ENCODE data around the gene MKRN2OS.

MKRN2OS gene

DNA sequence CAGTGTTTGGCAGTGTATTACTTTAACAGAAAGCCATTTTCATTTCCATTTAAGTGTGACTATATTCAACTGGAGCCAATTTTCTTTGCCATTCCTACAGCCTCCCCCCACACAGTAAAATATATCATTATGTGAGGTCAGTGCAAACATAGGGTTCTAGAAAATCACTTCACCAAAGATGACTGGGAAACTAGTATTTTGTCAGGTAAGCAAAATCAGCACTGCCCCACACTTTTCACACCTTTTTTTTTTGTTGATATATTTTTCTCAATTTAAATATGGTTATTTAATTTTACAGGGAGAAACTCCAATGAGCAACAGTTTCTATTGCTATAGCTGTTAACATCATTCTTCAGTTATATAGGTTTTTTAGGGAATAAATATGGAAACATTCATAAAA lies 29.7 kb downstream of the MKRN2OS start:
- DNase-seq (ENCODE audit: low read depth in 4 of 4, low spot score in 1 of 4): no peak

DNA sequence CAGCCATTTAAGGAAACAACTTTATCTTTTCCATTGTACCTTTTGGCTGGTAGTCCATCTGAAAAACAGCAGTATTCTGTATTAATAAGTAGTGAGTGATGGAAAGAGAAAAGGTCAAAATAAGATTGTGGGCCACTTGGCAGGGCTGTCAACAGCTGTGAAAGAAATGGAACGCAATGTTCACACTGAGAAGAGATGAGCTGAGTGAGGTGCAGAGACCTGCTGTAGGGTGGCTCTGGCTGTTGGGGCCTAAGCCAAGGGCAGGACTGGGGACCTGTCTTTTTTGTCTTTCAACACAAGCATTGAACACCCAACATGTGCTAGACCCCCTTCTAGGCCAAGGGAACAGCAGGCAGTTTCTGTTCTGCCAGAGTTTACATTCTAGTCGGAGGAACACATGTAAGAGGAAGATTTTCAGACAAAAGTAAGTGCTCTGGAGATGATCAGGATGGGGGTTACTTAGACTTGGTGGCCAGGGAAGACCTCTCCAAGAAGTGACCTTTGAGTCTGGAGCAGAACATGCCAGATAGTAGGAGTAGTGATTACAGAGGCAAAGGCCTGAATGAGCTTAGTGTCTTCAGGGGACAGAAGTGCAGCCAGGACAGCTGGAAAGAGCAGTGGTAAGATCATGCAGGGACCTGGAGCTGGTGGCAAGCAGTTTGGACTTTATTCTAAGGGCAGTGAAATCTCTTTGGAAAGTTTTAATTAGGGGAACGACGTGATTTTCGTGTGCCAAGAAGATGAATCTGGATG lies 31.4 kb downstream of the MKRN2OS start:
- no peak for DNase-seq (ENCODE audit: low read depth in 4 of 4, low spot score in 1 of 4)

DNA sequence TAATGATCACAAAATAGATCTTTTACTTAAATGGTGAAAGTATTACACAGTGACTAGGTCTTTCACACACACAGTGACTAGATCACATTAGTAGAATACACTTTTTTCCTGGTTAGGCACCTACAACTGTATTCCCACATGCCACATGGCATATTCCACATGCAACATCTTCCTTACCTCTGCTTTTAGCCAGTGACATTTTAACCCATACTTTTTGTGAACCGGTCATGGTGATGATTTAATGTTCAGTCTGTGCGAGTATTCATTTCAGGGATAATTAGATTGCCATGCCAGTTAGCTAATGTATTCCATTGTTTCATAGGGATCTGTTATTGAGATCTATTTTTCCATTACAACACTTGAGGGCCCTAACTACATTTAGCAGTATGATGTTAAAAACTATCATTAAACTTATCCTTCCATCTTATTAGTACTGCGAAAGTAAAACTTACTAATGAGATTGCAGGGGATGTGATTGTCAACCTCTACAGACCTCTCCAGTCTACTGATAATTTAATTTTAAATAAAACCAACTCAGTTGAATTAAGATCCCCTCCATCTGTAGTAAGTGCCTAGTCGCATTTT lies 32.7 kb downstream of the MKRN2OS start:
- DNase-seq (ENCODE audit: low read depth in 4 of 4, low spot score in 1 of 4): no peak

DNA sequence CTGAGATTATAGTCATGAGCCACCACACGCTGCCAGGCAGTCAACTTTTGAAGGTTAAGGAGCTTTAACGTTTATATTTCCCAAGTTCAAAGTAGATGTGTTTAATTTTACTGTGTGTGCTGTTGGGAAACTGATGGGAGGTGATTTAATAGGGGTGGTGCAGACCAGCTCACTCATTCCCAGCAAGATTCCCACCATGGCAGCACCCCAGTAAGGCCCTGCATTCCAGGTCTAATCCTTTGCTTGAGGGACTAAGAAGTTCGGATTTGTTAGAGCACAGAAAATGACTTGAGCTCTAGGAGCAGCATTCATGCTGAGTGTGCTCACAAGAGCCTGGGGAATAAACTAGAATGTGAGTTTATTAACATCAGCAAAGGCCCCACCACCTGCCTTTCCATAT lies 35.8 kb downstream of the MKRN2OS start:
- no peak for DNase-seq (ENCODE audit: low read depth in 4 of 4, low spot score in 1 of 4)

DNA sequence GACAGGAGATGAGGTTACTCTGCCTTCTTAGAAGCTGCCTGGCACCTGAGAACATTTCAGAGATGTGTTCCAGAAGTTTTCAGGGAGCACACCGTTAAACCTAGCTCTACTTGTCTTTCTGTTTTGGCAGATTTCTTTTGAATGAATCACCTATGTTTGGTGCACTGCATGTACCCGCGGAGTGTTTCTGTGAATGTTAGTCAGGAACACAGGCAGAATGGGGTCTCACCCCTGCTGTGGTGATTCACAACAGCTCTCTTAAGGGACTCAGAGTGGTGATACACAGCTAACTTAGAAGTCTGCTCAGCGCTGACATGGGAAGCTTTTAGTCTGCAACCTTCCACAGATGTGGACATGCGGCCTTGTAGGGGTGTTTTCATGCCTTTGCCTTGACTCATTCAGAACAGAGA lies 37.0 kb downstream of the MKRN2OS start:
- no peak for DNase-seq (ENCODE audit: low read depth in 4 of 4, low spot score in 1 of 4)

DNA sequence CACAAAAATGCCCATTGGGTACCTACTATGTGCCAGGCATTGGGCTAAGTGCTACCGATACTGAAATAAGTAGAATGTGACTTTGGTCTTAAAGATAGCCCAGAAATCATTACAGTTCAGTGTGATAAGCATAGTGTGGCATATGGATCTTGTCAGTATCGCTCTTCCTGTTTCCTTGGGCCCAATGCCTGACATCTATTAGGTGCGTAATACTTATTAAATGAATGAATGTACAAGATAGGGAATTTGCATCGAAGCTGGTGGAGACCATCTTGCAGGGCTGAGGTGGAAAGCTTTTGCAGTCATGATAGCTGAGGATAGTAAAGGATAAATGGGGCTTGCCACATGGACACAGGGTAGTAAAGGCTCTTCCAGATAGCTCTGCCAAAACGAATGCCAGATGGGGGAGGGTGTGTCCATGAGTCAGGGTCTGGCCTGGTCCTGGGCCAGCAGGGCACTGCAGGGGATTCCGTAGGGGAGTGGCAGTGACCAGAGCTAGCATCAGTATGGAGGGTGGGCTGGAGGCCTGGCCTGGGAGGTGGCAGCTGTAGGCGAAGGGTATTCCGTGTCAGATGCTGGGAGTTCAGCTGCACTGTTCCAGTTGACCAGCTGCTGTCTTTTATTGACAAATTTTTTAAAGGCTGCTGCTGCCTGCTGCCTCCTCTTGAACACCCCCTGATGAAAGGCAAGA lies 37.6 kb downstream of the MKRN2OS start:
- DNase-seq (ENCODE audit: low read depth in 4 of 4, low spot score in 1 of 4): no peak

DNA sequence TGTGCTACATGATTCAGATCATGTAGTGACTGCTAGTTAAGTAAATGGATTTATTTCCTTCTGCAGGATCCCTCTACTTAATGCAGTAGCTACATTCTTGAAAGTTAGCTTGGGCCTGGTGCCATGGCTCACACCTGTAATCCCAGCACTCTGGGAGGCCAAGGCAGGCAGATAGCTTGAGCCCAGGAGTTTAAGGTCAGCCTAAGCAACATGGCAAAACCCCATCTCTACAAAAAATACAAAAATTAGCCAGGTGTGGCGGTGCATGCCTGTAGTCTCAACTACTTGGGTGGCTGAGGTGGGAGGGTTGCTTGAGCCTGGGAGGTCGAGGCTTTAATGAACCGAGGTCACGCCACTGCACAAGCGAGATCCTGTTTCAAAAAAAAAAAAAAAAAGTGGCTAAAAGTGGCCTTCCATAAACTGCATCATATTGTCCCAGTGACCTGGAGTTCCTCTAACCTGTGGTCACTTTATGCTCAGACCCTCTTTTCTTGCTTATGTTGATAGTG lies 39.0 kb downstream of the MKRN2OS start:
- no peak for DNase-seq (ENCODE audit: low read depth in 4 of 4, low spot score in 1 of 4)

DNA sequence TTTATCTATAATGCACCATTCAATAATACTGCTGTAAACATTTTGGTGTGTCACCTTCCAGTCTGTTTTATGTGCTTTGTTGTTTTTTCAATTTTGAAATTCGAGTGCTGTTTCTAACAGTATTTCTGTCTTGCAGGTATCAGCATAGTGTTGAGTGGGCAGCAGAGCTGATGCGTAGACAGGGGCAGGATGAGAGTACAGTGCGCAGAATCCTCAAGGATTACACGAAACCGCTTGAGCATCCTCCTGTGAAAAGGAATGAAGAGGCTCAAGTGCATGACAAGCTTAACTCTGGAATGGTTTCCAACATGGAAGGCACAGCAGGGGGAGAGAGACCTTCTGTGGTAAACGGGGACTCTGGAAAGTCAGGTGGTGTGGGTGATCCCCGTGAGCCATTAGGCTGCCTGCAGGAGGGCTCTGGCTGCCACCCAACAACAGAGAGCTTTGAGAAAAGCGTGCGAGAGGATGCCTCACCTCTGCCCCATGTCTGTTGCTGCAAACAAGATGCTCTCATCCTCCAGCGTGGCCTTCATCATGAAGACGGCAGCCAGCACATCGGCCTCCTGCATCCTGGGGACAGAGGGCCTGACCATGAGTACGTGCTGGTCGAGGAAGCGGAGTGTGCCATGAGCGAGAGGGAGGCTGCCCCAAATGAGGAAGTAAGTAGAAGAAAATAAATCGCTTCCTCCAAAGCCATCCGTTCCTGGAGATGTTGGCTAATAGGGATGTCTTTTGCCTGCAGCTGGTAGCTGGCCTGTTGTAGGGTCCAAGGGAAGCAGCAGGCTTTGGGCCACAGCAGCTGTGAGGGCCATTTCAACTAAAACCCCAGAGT lies 42.0 kb downstream of the MKRN2OS start:
- no peak for DNase-seq (ENCODE audit: low read depth in 4 of 4, low spot score in 1 of 4)

DNA sequence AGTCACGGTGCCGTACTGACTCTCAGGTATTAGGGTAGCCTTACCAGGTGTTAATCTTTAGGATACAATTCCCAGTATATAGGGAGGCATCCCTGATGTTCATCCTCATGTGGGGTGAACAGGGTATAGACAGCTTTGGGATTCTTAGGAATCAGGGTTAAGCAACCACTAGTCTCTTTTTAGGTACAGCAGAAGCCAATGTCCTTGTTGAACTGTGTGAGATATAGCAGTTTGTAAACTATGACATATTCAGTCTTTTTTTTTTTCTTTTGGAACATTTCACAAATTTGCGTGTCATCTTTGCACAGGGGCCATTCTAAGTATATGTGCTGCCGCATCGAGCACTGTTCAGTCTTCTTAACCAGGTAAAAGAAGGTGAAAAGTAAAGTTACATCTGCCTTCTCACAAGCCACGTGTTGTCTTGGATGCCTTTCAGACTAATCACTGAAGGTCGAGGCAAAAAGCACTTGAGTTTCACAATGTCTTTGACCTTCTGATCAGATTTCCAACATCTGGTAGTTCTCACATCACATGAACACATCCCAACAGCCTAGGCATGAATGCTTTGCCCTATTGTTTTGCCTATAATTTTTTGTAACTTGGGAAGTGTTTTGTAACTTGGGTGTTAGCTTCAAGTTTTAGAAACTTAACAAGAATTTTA lies 43.8 kb downstream of the MKRN2OS start:
- DNase-seq (ENCODE audit: low read depth in 4 of 4, low spot score in 1 of 4): no peak

DNA sequence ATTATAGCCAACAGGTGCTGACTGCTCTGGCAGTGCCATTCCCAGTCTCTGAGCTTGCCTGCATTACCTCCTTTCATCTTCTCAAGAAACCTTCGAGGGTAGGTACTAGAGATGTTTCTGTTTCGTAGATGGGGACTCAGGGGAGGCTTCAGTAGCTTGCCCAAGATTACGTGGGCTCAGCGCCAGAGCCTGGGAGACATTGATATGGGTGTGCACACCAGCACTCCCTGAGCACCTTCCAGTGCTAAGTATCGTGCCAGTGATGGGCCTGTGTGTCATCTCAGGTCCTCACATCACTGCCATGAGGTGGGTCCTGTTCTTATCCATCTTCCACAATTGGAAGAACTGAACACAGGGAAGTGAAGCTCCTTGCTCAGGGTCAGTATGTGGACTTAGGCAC lies 45.8 kb downstream of the MKRN2OS start:
- no peak for DNase-seq (ENCODE audit: low read depth in 4 of 4, low spot score in 1 of 4)

DNA sequence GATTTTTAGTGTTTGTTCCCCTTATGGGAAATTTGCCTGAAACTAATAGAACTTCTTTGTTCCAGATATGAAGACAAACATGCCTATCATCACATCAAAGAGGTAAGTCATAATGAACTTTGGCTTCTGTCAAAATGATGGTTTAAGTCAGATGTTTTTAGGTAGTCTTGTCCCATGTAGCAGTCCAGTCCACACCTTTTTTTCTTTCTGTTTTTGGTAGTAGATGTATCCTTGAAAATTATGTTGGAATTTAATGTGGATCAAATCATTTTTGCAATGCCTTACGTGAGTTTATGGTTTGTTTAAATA lies 48.9 kb downstream of the MKRN2OS start:
- DNase-seq (ENCODE audit: low read depth in 4 of 4, low spot score in 1 of 4): no peak

DNA sequence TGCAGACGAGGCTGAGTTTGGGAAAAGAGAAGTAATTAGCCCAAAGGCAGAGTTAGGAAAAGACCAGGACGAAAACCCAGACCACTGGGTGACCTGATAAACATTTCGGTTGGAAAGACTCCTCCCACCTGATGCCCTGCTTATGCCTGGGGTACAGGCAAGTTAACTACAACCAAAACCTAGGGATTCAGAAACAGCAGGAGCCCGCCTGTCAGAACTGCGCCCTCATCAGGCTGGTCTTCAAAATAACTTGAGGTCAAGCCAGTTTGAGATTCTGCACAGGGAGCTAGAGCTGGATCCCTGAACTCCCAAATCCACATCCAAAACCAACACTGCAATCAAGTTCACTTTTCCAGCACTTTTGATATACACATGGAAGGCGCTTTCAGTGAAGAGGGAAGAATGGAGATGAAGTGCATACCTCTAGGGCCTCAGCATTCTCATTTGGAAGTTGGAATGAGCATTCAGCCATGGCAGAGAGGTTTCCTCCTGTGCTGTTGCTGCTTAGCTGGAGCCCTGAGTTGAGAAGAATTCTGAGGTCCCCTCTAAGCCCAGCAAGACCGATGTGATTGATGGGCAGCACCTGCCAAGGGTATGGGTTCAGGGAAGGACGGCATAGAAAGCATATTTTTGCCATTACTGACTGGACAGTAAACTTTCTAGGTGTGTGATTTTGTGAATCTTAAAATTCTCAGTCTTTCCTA lies 49.4 kb downstream of the MKRN2OS start:
- DNase-seq (ENCODE audit: low read depth in 4 of 4, low spot score in 1 of 4): no peak

DNA sequence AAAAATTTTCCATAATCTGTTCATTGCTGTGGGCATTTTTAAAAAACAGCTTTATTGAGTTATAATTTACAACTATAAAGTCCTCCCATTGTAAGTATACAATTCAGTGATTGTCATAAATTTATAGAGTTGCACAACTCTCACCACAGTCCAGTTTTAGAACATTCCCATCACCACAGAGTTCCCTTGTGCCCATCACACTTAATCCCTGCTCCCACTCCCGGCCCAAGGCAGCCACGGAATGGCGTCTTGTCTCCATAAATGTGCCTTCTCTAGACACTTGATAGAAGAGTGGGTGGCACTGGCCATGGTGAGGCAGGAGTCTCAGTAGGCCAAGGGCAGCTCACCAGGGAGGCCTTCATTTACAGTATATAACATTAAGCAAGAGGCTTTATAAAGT lies 54.8 kb downstream of the MKRN2OS start:
- DNase-seq (ENCODE audit: low read depth in 4 of 4, low spot score in 1 of 4): no peak

DNA sequence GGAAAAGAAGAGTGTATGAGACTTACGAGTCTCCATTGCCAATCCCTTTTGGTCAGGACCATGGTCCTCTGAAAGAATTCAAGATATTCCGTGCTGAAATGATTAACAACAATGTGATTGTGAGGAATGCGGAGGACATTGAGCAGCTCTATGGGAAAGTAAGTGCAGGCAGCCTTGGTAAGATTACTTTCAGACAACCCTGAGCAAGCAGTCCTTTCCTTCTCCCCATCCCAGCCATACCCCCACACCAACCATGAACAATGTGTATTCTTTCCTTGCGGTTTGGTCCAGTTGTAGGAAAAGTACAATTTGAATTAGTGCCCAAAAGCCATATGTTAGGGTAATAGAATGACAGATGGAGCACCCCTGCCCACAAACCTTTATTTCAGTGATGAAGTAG lies 55.5 kb downstream of the MKRN2OS start:
- DNase-seq (ENCODE audit: low read depth in 4 of 4, low spot score in 1 of 4): no peak

All from stimulated activated CD4-positive, alpha-beta T cell treated with anti-CD3 and anti-CD28 coated beads, Interleukin-1b, Interleukin-23, amount 100 ng/mL, for 24 hours (primary cell).